GM12878 (cell line): Measurements from ENCODE around the gene NTM. TPM values are rescaled to one million over a fixed set of nuclear protein-coding genes. Genes with fewer than 3 reads are reported as not detected.

Source experiments
- ATAC-seq: fragments of 200-7000 bp; cut with Tn5 transposase; 3 replicates; pipeline ENCODE4 v1.9.1; 2020; ENCODE audit warnings: mild to moderate bottlenecking, moderate library complexity
- BruUV-seq: library from RNA; stranded (reverse); fragments of 400-500 nt; replicated peaks from 2 replicates; lab custom pipeline; 2021; lab: Mats Ljungman, UMichigan
- CTCF ChIA-PET: fragments of 300-600 bp; sonication (Branson Sonifier 250); formaldehyde crosslinking; extraction: SDS; loops from one replicate; lab custom pipeline; 2021; ENCODE audit warnings: inconsistent platforms; lab: Yijun Ruan, JAX
- POLR2A ChIA-PET: fragments of 350-600 bp; formaldehyde crosslinking; extraction: SDS; loops from one replicate; lab custom pipeline; 2021; ENCODE audit warnings: inconsistent platforms; lab: Charles Lee
- RAD21 ChIA-PET: fragments of 300-600 bp; sonication (Branson Sonifier 250); formaldehyde crosslinking; loops from one replicate; lab custom pipeline; 2023; ENCODE audit warnings: antibody characterized with exemption; ENCODE audit not compliant: unreplicated experiment; lab: Charles Lee
- SMC1A ChIA-PET: fragments of 300-600 bp; sonication (Branson Sonifier 250); formaldehyde crosslinking; loops from one replicate; lab custom pipeline; 2023; ENCODE audit not compliant: unreplicated experiment, uncharacterized antibody; lab: Charles Lee
- DNase-seq: peaks from one replicate; pipeline ENCODE4 v3.0.0-alpha.2; 2011; ENCODE audit warnings: low read depth, low spot score
- FAIRE-seq: peaks from 3 replicates; lab custom pipeline; 2011; peaks lifted over from hg19 to GRCh38; lab: Jason Lieb, UNC
- H2AFZ ChIP-seq: 2 replicates; pipeline ENCODE4 v1.6.0; 2011; ENCODE audit warnings: low read depth, low read length, control low read depth; ENCODE audit not compliant: control insufficient read depth
- H3K27ac ChIP-seq: 2 replicates; pipeline ENCODE4 v1.5.1; 2011; ENCODE audit warnings: control low read depth; ENCODE audit not compliant: control insufficient read depth, insufficient read depth
- H3K27me3 ChIP-seq, 2 experiments: replicated peaks in 1 of 2; 2 replicates each; pipeline versions ENCODE4 v1.6.0 to v1.6.1; 2011; ENCODE audit warnings: low read length in 1 of 2; ENCODE audit not compliant: control insufficient read depth in 2 of 2, insufficient read depth in 2 of 2
- H3K36me3 ChIP-seq, 2 experiments: 2 replicates each; pipeline ENCODE4 v1.5.1; 2011; ENCODE audit warnings: low read length in 1 of 2; ENCODE audit not compliant: control insufficient read depth in 2 of 2, insufficient read depth in 2 of 2
- H3K4me1 ChIP-seq: 2 replicates; pipeline ENCODE4 v1.6.1; 2011; ENCODE audit warnings: mild to moderate bottlenecking, low read length, moderate library complexity, mixed read lengths; ENCODE audit not compliant: control insufficient read depth, insufficient read depth
- H3K4me2 ChIP-seq: 2 replicates; pipeline ENCODE4 v1.6.0; 2011; ENCODE audit warnings: control low read depth; ENCODE audit not compliant: control insufficient read depth, insufficient read depth
- H3K4me3 ChIP-seq: fragments of 200-600 bp; sonication (generic); 2 replicates; pipeline ENCODE4 v1.5.1; 2016
- H3K79me2 ChIP-seq: 2 replicates; pipeline ENCODE4 v1.6.0; 2011; ENCODE audit warnings: low read length; ENCODE audit not compliant: control insufficient read depth, insufficient read depth
- H3K9ac ChIP-seq: 2 replicates; pipeline ENCODE4 v1.8.0; 2011; ENCODE audit warnings: low read length, control low read depth, mixed read lengths; ENCODE audit not compliant: control insufficient read depth, insufficient read depth
- H3K9me3 ChIP-seq: replicated peaks from 3 replicates; pipeline ENCODE4 v1.5.1; 2011; ENCODE audit warnings: mild to moderate bottlenecking, low read length; ENCODE audit not compliant: control insufficient read depth, insufficient read depth
- H4K20me1 ChIP-seq: 2 replicates; pipeline ENCODE4 v1.6.0; 2011; ENCODE audit not compliant: control insufficient read depth, insufficient read depth
- CHD4 ChIP-seq: fragments of 200-600 bp; sonication (generic); IDR thresholded peaks from 2 replicates; pipeline ENCODE4 v1.6.1; 2016; ENCODE audit warnings: mild to moderate bottlenecking
- ETV6 ChIP-seq, 2 experiments: fragments of 450-650 bp in 1 of 2; IDR thresholded peaks in 1 of 2; conservative IDR thresholded peaks in 1 of 2; 2 replicates each; pipeline ENCODE4 v1.6.1; 2014; ENCODE audit warnings: antibody characterized with exemption in 1 of 2, borderline replicate concordance in 1 of 2, low read depth in 1 of 2, mild to moderate bottlenecking in 1 of 2, moderate library complexity in 1 of 2
- FOXM1 ChIP-seq: IDR thresholded peaks from 2 replicates; pipeline ENCODE4 v1.6.1; 2012; ENCODE audit warnings: low read depth, mild to moderate bottlenecking, inconsistent platforms, low read length, moderate library complexity
- IRF5 ChIP-seq: fragments of 450-650 bp; IDR thresholded peaks from 2 replicates; pipeline ENCODE4 v1.6.1; 2017; ENCODE audit warnings: borderline replicate concordance
- JUND ChIP-seq: IDR thresholded peaks from 2 replicates; pipeline ENCODE4 v1.6.1; 2012; ENCODE audit warnings: low read depth, mild to moderate bottlenecking, low read length, improper control_type of control experiment, moderate library complexity
- KAT2A ChIP-seq: conservative IDR thresholded peaks from 2 replicates; pipeline ENCODE4 v1.6.1; 2011; ENCODE audit warnings: low read depth, low read length; ENCODE audit not compliant: control insufficient read depth
- MEF2B ChIP-seq: fragments of 450-650 bp; IDR thresholded peaks from 2 replicates; pipeline ENCODE4 v1.6.1; 2018; ENCODE audit warnings: mild to moderate bottlenecking, moderate library complexity; ENCODE audit not compliant: partially characterized antibody, poor library complexity, severe bottlenecking
- NFIC ChIP-seq: IDR thresholded peaks from 2 replicates; pipeline ENCODE4 v1.6.1; 2012; ENCODE audit warnings: low read depth, mild to moderate bottlenecking, inconsistent platforms, low read length, moderate library complexity
- POLR2AphosphoS5 ChIP-seq: IDR thresholded peaks from 2 replicates; pipeline ENCODE4 v1.6.1; 2011; ENCODE audit warnings: mild to moderate bottlenecking, low read length, inconsistent platforms
- RAD51 ChIP-seq: fragments of 450-650 bp; IDR thresholded peaks from 2 replicates; pipeline ENCODE4 v1.6.1; 2016; ENCODE audit warnings: moderate library complexity, mild to moderate bottlenecking, inconsistent platforms
- SMAD1 ChIP-seq: fragments of 450-650 bp; IDR thresholded peaks from 2 replicates; pipeline ENCODE4 v1.6.1; 2018; ENCODE audit warnings: mild to moderate bottlenecking, low read depth; ENCODE audit not compliant: partially characterized antibody
- SMAD5 ChIP-seq: IDR thresholded peaks from 2 replicates; pipeline ENCODE4 v1.6.1; 2016; ENCODE audit warnings: antibody characterized with exemption, low read depth
- SPI1 ChIP-seq: IDR thresholded peaks from 2 replicates; pipeline ENCODE4 v1.6.1; 2011; ENCODE audit warnings: low read depth, mild to moderate bottlenecking, low read length, moderate library complexity, borderline replicate concordance; ENCODE audit not compliant: insufficient read depth
- SUZ12 ChIP-seq: fragments of 200-600 bp; sonication (generic); IDR thresholded peaks from one replicate; pipeline ENCODE4 v1.6.1; 2018; ENCODE audit warnings: antibody characterized with exemption, mild to moderate bottlenecking; ENCODE audit not compliant: unreplicated experiment
- WRNIP1 ChIP-seq: IDR thresholded peaks from 2 replicates; pipeline ENCODE4 v1.6.1; 2011; ENCODE audit warnings: low read depth, low read length, improper control_type of control experiment, borderline replicate concordance
- WGBS: methylation state at CpG from one replicate; pipeline ENCODE4 v1.1.6; 2016; ENCODE audit warnings: low lambda C conversion rate; ENCODE audit not compliant: insufficient replicate concordance, insufficient coverage; ENCODE audit errors: missing lambda C conversion rate; 5-methylcytosine and 5-hydroxymethylcytosine counted together
- in situ Hi-C: fragments of 300-500 bp; cut with MboI; formaldehyde crosslinking; loops from 9 replicates; pipeline ENCODE4 v1.14.3; 2018; ENCODE audit warnings: mixed read lengths
- intact Hi-C: fragments of 100-400 bp; cut with micrococcal nuclease; formaldehyde crosslinking; loops from one replicate; pipeline ENCODE4 v1.14.2; 2022; ENCODE audit not compliant: unreplicated experiment
- polyA plus RNA-seq, 11 experiments: library from polyadenylated mRNA; depleted of rRNA in 4 of 11; unstranded in 6 of 11; stranded (reverse) in 5 of 11; fragments of >200 nt; fragmentation: Nextera tagmentation in 4 of 11; fragmentation: Illumina TruSeq in 1 of 11; extraction: Ambion mirVana in 4 of 11; extraction: Trizol in 1 of 11; gene quantifications; 1 replicate in 1 of 11; 2 replicates in 10 of 11; pipeline versions ENCODE4 v1.2.1 to v1.2.3, GENCODE V29; 2011 to 2016; ENCODE audit warnings: inconsistent platforms in 2 of 11, missing spikeins in 2 of 11, low read depth in 1 of 11
- total RNA-seq, 4 experiments: library from RNA; depleted of rRNA in 3 of 4; stranded (reverse); fragments of >200 nt in 3 of 4; fragmentation: Illumina TruSeq in 1 of 4; extraction: Trizol in 1 of 4; gene quantifications; 2 replicates each; pipeline versions ENCODE4 v1.2.1 to v1.2.3, GENCODE V29; 2013 to 2021
- TF ChIP-seq, protein P1 (sequence below): fragments of 450-650 bp; conservative IDR thresholded peaks from 2 replicates; pipeline ENCODE4 v1.6.1; 2017; ENCODE audit warnings: mild to moderate bottlenecking, moderate library complexity

Gene NTM
- total and polyA plus RNA-seq, 10 of the 15 experiments (the other 5 are each of a cell fraction or from before 2014, with no cell fraction given), result not detected

GRCh38 chr11:131880976-131881375 lies 510.6 kb downstream of the NTM start (continued):
- TF ChIP-seq IRF5, result no peak

DNA sequence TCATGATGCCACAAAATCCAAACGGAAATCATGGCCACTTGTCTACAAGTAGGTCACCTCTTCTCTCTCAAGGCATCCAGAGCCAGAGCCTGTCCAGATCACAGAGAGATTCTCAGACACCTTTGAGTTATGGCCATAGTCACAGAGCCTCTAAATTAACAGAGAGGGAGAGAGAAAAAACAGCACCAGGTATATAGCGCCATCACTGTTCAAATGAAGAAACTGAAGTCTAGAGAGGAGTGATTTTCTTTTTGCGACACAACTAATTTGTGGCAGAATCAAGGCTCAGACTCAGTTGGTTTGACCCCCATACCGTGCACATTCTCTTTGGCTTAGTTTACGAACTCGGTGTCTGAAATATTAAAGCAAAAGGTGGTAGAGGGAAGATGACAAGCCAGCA lies 512.9 kb downstream of the NTM start:
- no peak overlapping the region for H3K27ac ChIP-seq
- no peaks in the 10 kb centered on the region for H3K79me2 ChIP-seq
- no peak overlapping the region for H3K4me3 ChIP-seq
- BruUV-seq, result no TSS peak
- ATAC-seq, result no peak
- no peaks in the 10 kb centered on the region for H3K9me3 ChIP-seq
- 39% methylated on average over 6 of the region's 6 CpGs for WGBS
- H3K9ac ChIP-seq, result no peak overlapping the region
- H3K36me3 ChIP-seq, result no peaks in the 10 kb centered on the region
- FAIRE-seq, result no peak
- peaks cover 4% of the 10 kb centered on the region for H3K4me1 ChIP-seq
- no peaks in the 10 kb centered on the region for H3K27me3 ChIP-seq
- no peak overlapping the region for H2AFZ ChIP-seq
- intact Hi-C loops, result no loop called here
- H4K20me1 ChIP-seq, result no peaks in the 10 kb centered on the region
- RAD21 ChIA-PET, result interaction anchor here (12.4 kb wide), 1 partner anchor 13 kb away, joined by 136 read pairs; no protein-coding TSS in a partner anchor
- CTCF ChIA-PET, result interaction anchor here (2.3 to 17.6 kb wide), 2 partner anchors 10 to 13 kb away, joined by 10 to 215 read pairs; no protein-coding TSS in a partner anchor
- no peak for DNase-seq
- in situ Hi-C loops, result loop anchor here (10.0 kb wide), 1 partner anchor 471 kb away; no protein-coding TSS in a partner anchor
- POLR2A ChIA-PET, result no interaction called here
- SMC1A ChIA-PET, result interaction anchor here (1.8 to 5.0 kb wide), 2 partner anchors 10 to 14 kb away, joined by 6 to 43 read pairs; no protein-coding TSS in a partner anchor
- H3K4me2 ChIP-seq, result no peak overlapping the region
- TF ChIP-seq POLR2AphosphoS5 (no peak), ETV6 (conservative IDR thresholded peaks at IDR 0.05 in 1 of 2, IDR thresholded peaks at IDR 0.05 in 1 of 2; ENCODE audit: borderline replicate concordance in 1 of 2, low read depth in 1 of 2) (no peak), KAT2A (no peak), SUZ12 (no peak), FOXM1 (no peak), RAD51 (no peak), NFIC (no peak), CHD4 (no peak), JUND (no peak), MEF2B (no peak), SMAD5 (no peak), SMAD1 (no peak), SPI1 (no peak), WRNIP1 (no peak)
- TF ChIP-seq, protein P1, sequence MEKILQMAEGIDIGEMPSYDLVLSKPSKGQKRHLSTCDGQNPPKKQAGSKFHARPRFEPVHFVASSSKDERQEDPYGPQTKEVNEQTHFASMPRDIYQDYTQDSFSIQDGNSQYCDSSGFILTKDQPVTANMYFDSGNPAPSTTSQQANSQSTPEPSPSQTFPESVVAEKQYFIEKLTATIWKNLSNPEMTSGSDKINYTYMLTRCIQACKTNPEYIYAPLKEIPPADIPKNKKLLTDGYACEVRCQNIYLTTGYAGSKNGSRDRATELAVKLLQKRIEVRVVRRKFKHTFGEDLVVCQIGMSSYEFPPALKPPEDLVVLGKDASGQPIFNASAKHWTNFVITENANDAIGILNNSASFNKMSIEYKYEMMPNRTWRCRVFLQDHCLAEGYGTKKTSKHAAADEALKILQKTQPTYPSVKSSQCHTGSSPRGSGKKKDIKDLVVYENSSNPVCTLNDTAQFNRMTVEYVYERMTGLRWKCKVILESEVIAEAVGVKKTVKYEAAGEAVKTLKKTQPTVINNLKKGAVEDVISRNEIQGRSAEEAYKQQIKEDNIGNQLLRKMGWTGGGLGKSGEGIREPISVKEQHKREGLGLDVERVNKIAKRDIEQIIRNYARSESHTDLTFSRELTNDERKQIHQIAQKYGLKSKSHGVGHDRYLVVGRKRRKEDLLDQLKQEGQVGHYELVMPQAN, result no peak
